Omental fat pad (tissue), 4 donors: ENCODE measurements around the gene RECK. TPM values are rescaled to one million over a fixed set of nuclear protein-coding genes. Genes with fewer than 3 reads are reported as not detected.

Experiments
- ATAC-seq: fragments of 150-250 bp; one replicate; pipeline ENCODE4 v1.9.1; 2016; ENCODE audit warnings: mild to moderate bottlenecking, moderate library complexity; ENCODE audit not compliant: low FRiP score
- DNase-seq: peaks from one replicate; pipeline ENCODE4 v3.0.0-alpha.2; 2019; ENCODE audit warnings: low spot score
- CTCF ChIP-seq, 3 donors: fragments of 450-650 bp; IDR thresholded peaks; one replicate each; pipeline ENCODE4 v1.5.1; 2016 to 2017; ENCODE audit warnings: antibody characterized with exemption in 3 of 3, mild to moderate bottlenecking in 3 of 3, moderate library complexity in 2 of 3
- total RNA-seq, 4 donors: library from RNA; depleted of rRNA; stranded (reverse); fragments of >200 nt; gene quantifications; one replicate each; pipeline ENCODE4 v1.1.0, GENCODE V29; 2016

Gene RECK
- total RNA-seq, 4 donors from 2014 or later: 15.0 to 27.7 (median 21.7) TPM

- no peak for DNase-seq
- TF ChIP-seq CTCF (IDR thresholded peaks at IDR 0.05): no peak
- no peak for ATAC-seq
Observed at GRCh38 chr9:36029202-36029601, 7.5 kb upstream of the RECK start.

DNA sequence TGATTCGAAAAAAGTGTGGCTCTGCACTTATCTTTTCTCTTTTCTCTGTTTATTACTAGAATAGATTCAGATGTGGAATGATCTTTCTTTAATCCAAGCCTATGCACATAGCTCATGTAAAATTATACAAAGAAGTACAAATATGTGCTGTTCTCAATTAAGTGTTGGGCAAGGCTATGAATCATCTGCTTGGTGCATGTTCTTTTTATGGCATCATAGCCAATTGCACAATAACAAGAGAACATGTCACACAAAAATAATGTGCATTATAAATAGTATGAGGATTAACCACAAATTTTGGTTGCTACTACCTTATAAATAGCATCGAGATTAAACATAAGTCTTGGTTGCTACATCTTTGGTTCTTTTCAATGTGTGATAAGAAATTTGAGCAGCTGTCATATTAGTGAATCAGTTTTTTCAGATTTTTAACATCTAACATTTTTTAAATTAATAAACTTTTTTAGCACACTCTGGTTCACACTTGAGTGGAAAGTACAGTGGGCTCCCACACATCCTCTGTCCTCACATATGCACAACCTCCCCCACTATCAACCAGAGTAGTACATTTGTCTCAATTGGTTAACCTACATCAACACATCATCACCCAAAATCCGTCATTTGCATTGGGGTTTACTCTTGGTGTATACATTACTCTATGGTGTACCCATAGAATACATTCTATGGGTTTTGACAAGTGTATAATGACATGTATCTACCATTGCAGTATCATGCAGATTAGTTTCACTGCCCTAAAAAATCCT, 6.8 kb upstream of the RECK start:
- DNase-seq (no peak), ATAC-seq (peak; percentile 90)
- no peak for TF ChIP-seq CTCF (IDR thresholded peaks at IDR 0.05)

GRCh38 chr9:36030871-36031270, 5.8 kb upstream of the RECK start:
- no peak for TF ChIP-seq CTCF (IDR thresholded peaks at IDR 0.05)
- ATAC-seq (no peak), DNase-seq (no peak)

- ATAC-seq (no peak), DNase-seq (no peak)
- no peak for TF ChIP-seq CTCF (IDR thresholded peaks at IDR 0.05)
Observed at GRCh38 chr9:36031774-36032555, 4.7 kb upstream of the RECK start.

DNA sequence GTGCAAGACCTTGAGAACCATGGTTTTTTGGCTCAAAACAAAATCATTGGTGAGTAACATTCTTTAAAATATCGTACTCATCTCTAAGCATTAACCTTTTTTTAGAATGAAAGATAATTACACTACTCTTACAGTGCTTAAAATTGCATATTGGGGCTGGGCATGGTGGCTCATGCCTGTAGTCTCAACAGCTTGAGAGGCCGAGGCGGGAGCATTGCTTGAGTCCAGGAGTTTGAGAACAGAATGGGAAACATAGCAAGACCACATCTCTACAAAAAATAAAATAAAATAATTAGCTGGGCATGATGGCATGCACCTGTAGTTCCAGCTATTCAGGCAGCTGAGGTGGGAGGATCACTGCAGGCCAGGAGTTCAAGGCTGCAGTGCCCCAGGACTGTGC, 2.9 kb upstream of the RECK start:
- ATAC-seq (no peak), DNase-seq (no peak)
- no peak for TF ChIP-seq CTCF (IDR thresholded peaks at IDR 0.05)

DNA sequence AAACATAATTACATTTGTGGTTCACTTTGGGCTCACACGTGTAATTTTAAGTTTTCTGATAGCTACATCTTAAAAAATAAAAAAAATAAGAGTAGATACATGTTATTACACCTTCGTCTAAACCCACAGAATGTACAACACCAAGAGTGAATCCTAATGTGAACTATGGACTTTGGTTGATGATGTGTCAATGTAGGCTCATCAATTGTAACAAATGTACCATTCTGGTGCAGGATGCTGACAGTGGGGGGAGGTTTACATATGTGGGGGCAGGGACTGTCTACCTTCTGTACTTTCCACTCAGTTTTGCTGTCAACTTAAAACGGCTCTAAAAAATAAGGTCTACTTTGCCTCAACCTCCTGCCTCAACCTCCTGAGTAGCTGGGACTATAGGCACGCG, 2.5 kb upstream of the RECK start:
- no peak for DNase-seq
- ATAC-seq: no peak
- no peak for TF ChIP-seq CTCF (IDR thresholded peaks at IDR 0.05)
